Measurements from ENCODE around the gene TRIM68.

The TRIM68 gene

GRCh38 chr11:4605057-4605456 lies 3.0 kb downstream of the TRIM68 start:
- DNase-seq = no peak

- no peak for DNase-seq
Observed at GRCh38 chr11:4593739-4594138, 14.3 kb downstream of the TRIM68 start, which contains the start of gene OR52I1. TSS of gene OR52I1 (plus strand) at chr11:4594039. CDS start at chr11:4594039, 0 bp downstream.

- DNase-seq = no peak
Observed at GRCh38 chr11:4589017-4589416, 19.0 kb downstream of the TRIM68 start.

DNA sequence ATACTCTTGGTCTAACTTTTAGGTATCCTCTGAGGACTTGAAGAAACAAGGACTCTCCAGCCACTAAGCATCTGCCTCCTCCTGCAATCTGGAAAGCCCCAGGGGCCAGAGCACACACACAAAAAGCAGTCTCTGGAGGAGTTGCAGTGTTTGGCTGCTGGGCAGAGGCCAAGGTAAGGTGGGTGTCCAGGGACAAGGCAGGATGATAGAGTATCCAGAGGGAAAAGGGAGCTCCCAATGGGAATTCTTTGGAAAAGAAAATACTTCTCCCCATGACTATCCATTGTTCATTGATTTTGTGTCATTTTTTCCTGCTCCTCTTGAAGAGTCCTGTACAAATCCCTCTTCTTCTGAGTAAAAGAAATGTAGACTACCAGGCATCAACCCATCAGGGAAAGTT lies 26.6 kb downstream of the TRIM68 start, which contains the start of gene OR52I2:
Gene OR52I2 (plus strand): TSS at position 301 of the 400 bp plus-strand sequence.
- DNase-seq = no peak

GRCh38 chr11:4580124-4580523 lies 27.9 kb downstream of the TRIM68 start:
- no peak for DNase-seq

DNA sequence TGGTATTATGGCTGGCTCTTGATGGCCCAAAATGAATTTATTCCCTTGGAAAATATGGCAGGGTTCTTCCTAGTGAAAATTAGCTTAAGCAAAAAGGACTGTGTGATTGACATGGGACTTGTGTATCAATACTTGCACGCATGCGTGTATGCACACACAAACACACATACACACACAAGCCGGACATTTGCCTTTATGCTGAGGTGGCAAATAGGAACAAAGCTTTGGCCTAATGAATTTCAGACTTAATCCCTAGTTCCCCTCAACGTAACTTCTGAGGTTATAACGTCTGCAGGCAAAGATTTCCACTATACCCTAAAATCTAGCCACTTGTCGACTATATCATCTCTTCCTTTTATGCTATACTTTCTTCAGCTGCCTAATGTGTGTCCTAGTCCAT lies 29.4 kb downstream of the TRIM68 start:
- DNase-seq = no peak

DNA sequence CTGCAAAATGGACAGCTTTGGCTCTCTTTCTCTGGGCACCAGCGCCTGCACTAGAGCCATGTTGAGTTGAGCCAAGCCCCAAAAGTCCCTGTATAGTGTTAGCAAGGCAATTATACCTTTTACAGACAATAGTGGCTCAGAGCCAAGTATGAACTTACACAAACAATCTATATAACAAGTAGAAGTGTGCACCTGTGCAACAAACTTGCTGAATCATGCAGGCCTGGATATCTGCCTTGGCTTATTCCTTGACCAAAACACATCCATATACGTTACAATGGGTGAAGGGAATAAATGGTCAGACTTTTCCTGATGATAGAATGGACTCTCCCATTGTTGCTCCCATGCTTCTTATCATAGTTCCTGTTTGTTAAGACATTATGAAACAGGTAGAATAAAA lies 30.3 kb downstream of the TRIM68 start:
- no peak for DNase-seq

DNA sequence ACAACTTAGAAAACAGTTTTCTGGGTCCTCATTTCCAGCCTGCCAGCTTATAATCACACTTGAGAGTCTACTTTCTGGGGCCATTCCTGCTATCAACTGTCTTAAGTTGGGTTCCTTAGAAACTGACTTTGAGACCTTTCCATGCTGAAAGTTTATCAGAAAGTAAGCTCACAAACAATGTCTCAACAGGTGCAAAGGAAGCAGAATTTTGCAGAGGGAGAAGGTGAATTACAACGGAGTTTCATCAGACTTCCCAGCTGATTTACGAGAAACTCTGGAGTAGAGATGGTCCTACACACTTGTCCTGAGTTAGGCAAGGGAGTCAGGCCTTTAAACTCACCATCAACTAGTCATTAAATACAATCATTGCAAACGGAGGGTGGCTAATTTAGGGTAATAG lies 31.2 kb downstream of the TRIM68 start:
- no peak for DNase-seq

- no peak for DNase-seq
Observed at GRCh38 chr11:4569075-4569474, 39.0 kb downstream of the TRIM68 start.

GRCh38 chr11:4565371-4565770 lies 42.7 kb downstream of the TRIM68 start:
- no peak for DNase-seq

GRCh38 chr11:4560467-4560866 lies 47.6 kb downstream of the TRIM68 start:
- no peak for DNase-seq

GRCh38 chr11:4559527-4560440 lies 48.2 kb downstream of the TRIM68 start:
- no peak for DNase-seq

DNA sequence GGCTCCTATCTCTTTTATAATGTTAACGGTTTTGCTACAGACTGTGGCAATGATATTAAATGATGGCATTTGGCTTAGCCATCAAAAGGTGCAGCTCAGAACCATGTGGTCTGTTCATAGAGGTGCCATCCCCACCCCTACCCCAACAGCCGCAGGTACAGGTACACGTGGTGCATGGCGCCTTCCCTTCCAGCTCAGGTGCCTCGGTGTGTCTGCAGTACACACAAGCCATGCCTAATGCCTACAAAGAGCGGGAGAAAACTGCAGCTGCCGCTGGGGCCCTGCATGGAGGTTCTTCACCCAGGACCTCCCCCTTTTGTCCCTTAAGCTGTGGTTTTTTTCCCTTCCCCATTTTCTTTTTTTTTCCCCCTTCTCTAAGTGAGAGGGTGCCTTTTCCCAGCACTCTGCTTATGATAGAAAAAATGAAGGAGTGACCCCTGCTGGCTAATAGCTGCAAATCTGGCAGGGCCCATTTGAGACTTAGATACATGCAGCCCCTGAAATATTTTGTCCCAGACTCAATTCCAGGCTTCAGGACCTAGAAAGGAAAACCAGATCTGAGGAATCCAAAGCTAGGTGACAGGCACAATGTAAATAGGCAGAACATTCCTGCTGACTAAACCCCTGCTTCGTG lies 56.6 kb downstream of the TRIM68 start:
- no peak for DNase-seq

All from activated CD4-positive, CD25-positive, alpha-beta regulatory T cell (primary cell).